ENCODE results near the gene SLC37A4. TPM values are rescaled to one million over a fixed set of nuclear protein-coding genes. Genes with fewer than 3 reads are reported as not detected.
"Not testable (repeated sequence)": the region's sequence is repeated elsewhere in the genome, so short reads cannot be mapped to it uniquely, and the experiment has no call there.

SLC37A4 gene
- total RNA-seq, 4 donors from 2014 or later = 24.6 to 32.2 (median 29.2) TPM

- TF ChIP-seq EP300 (IDR thresholded peaks at IDR 0.05) = no peak
- no peak for TF ChIP-seq POLR2A (IDR thresholded peaks at IDR 0.05)
- Histone ChIP-seq H3K4me3 (peak overlapping the region; percentile 83 to 96 (median 92)), H3K36me3 (peaks cover 0 to 48% (median 9%) of the 10 kb centered on the region in 3 donors), H3K27me3 (no peaks in the 10 kb centered on the region), H3K27ac (peak overlapping the region in 3 of 4 donors; percentile 80 to 92 (median 89)), H3K9me3 (no peaks in the 10 kb centered on the region), H3K4me1 (peaks cover 0 to 34% (median 20%) of the 10 kb centered on the region in 4 donors)
- WGBS, 2 donors = 48 to 53% methylated on average over 6 of the region's 6 CpGs
- no peak for DNase-seq (ENCODE audit: low spot score in 2 of 2)
Measured at GRCh38 chr11:118998822-118999221, 31.9 kb downstream of the SLC37A4 start.

- WGBS, 2 donors = 1 to 2% methylated on average over 15 to 19 of the region's 19 CpGs
- TF ChIP-seq CTCF (IDR thresholded peaks at IDR 0.05) (no peak), POLR2A (IDR thresholded peaks at IDR 0.05) (no peak), EP300 (IDR thresholded peaks at IDR 0.05) (no peak)
- Histone ChIP-seq H3K36me3 (peaks cover 0 to 43% (median 9%) of the 10 kb centered on the region in 3 donors), H3K27ac (peak overlapping the region; percentile 76 to 92 (median 84)), H3K9me3 (no peaks in the 10 kb centered on the region), H3K4me3 (peak overlapping the region; percentile 83 to 96 (median 92)), H3K4me1 (peaks cover 0 to 34% (median 20%) of the 10 kb centered on the region in 4 donors), H3K27me3 (no peaks in the 10 kb centered on the region)
- no peak for DNase-seq (ENCODE audit: low spot score in 2 of 2)
Measured at GRCh38 chr11:118998388-118998717, 32.3 kb downstream of the SLC37A4 start.

- Histone ChIP-seq H3K27me3 (no peaks in the 10 kb centered on the region), H3K9me3 (no peaks in the 10 kb centered on the region), H3K4me1 (peaks cover 0 to 34% (median 20%) of the 10 kb centered on the region in 4 donors), H3K36me3 (peaks cover 0 to 38% (median 9%) of the 10 kb centered on the region in 3 donors), H3K27ac (peak within 1 kb of the TSS; percentile 76 to 92 (median 84)), H3K4me3 (peak within 1 kb of the TSS; percentile 83 to 96 (median 92))
- WGBS, 2 donors = 0 to 1% methylated on average over 22 to 44 of the region's 54 CpGs
- TF ChIP-seq EP300 (IDR thresholded peaks at IDR 0.05) (peak; percentile 94), CTCF (IDR thresholded peaks at IDR 0.05) (peak in 2 of 5 experiments; percentile 37 to 60), POLR2A (IDR thresholded peaks at IDR 0.05) (peak; percentile 32 to 93)
- peak; percentile 88 to 89 for DNase-seq (ENCODE audit: low spot score in 2 of 2)
Measured at GRCh38 chr11:118997627-118998387, 32.9 kb downstream of the SLC37A4 start, which contains the start of gene CENATAC. TSS of gene CENATAC (plus strand) at chr11:118998138. CDS start at chr11:118998198, 60 bp downstream.

- no peaks in the 10 kb centered on the region for H3K9me3 ChIP-seq
- WGBS, 2 donors = 9% methylated on average over 22 of the region's 22 CpGs
- TF ChIP-seq EP300 (IDR thresholded peaks at IDR 0.05) (no peak), POLR2A (IDR thresholded peaks at IDR 0.05) (no peak), CTCF (IDR thresholded peaks at IDR 0.05) (no peak)
- H3K27me3 ChIP-seq = no peaks in the 10 kb centered on the region
- no peak for DNase-seq (ENCODE audit: low spot score in 2 of 2)
- peak overlapping the region; percentile 83 to 96 (median 92) for H3K4me3 ChIP-seq
- H3K27ac ChIP-seq = peak overlapping the region in 3 of 4 donors; percentile 68 to 92 (median 89)
- H3K36me3 ChIP-seq = peaks cover 0 to 31% (median 6%) of the 10 kb centered on the region in 3 donors
- H3K4me1 ChIP-seq = peaks cover 0 to 34% (median 20%) of the 10 kb centered on the region in 4 donors
Measured at GRCh38 chr11:118996926-118997626, 33.6 kb downstream of the SLC37A4 start.

GRCh38 chr11:118991486-118992038 lies 39.1 kb downstream of the SLC37A4 start:
- H3K27me3 ChIP-seq; DNase-seq (ENCODE audit: low spot score in 2 of 2): not testable (repeated sequence)

More at GRCh38 chr11:118991486-118992038, 39.1 kb downstream of the SLC37A4 start:
- not testable (repeated sequence) for H3K36me3 ChIP-seq, H3K9me3 ChIP-seq, H3K27ac ChIP-seq, H3K4me1 ChIP-seq, H3K4me3 ChIP-seq
- WGBS, 2 donors = 92 to 96% methylated on average over 36 to 38 of the region's 44 CpGs

Data from tibial nerve (tissue), 4 donors.